Right lobe of liver (tissue), 4 donors: ENCODE measurements around the gene NTN4.

Experiments used
- POLR2A ChIP-seq: fragments of 450-650 bp; IDR thresholded peaks from one replicate; pipeline ENCODE4 v1.6.1; 2017; ENCODE audit warnings: antibody characterized with exemption, mild to moderate bottlenecking
- TF ChIP-seq, protein P1 (sequence below), 4 donors: fragments of 200-600 bp in 3 of 4; fragments of 450-650 bp in 1 of 4; IDR thresholded peaks; one replicate each; pipeline versions ENCODE4 v1.5.1 to v1.8.0; 2016 to 2022; ENCODE audit warnings: antibody characterized with exemption in 4 of 4, mild to moderate bottlenecking in 2 of 4
- donor health status: DM: no; HTN: no; CAD: no.
- donor health status: DM: no; HTN: no; CAD: no.
- donor health status: DM: no; HTN: yes; CAD: no.

DNA sequence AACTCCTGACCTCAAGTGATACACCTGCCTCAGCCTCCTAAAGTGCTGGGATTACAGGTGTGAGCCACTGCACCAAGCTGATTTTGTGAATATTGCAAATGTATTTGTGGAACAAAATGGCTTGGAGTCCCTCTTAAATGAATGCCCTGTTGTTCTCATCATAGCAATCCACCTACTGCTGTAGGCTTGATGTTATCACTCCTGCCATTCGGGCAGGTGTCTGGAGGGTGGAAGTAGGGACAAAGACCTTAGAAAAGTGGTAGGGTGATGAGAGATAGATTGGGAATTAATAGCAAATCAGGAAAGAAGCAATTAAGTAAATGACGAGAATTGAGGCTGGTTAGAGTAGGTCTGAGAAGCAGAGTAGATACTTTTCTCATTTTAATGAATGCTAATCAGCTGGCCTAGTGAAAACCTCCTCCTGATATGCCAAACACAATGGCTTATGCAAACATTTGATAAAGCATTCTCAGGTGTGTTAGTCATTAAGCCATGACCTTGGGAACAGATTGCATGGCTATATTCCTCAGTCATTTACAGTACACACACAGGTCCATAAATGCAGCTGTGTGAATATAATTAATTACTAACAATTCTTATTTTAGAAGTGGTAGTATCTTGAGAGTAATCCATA is 178.8 kb downstream of the NTN4 start:
- TF ChIP-seq, protein P1, sequence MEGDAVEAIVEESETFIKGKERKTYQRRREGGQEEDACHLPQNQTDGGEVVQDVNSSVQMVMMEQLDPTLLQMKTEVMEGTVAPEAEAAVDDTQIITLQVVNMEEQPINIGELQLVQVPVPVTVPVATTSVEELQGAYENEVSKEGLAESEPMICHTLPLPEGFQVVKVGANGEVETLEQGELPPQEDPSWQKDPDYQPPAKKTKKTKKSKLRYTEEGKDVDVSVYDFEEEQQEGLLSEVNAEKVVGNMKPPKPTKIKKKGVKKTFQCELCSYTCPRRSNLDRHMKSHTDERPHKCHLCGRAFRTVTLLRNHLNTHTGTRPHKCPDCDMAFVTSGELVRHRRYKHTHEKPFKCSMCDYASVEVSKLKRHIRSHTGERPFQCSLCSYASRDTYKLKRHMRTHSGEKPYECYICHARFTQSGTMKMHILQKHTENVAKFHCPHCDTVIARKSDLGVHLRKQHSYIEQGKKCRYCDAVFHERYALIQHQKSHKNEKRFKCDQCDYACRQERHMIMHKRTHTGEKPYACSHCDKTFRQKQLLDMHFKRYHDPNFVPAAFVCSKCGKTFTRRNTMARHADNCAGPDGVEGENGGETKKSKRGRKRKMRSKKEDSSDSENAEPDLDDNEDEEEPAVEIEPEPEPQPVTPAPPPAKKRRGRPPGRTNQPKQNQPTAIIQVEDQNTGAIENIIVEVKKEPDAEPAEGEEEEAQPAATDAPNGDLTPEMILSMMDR (IDR thresholded peaks at IDR 0.05), result no peak
- no peak for TF ChIP-seq POLR2A
